MM.1S (cell line): ENCODE results near the gene AHSG.
"Not testable (repeated sequence)": the region's sequence is repeated elsewhere in the genome, so short reads cannot be mapped to it uniquely, and the experiment has no call there.

ENCODE experiments used
- DNase-seq: peaks from one replicate; pipeline ENCODE4 v3.0.0-alpha.2; 2015
- H2AFZ ChIP-seq: fragments of 300-600 bp; sonication (generic); 2 replicates; pipeline ENCODE4 v1.6.0; 2016; ENCODE audit warnings: antibody characterized with exemption, low read length
- H3F3A ChIP-seq: fragments of 300-600 bp; sonication (generic); 2 replicates; pipeline ENCODE4 v1.6.1; 2016; ENCODE audit warnings: mild to moderate bottlenecking, antibody characterized with exemption, low read length, moderate library complexity, mixed read lengths; ENCODE audit not compliant: insufficient read depth
- H3K27ac ChIP-seq: fragments of 300-600 bp; sonication (generic); 2 replicates; pipeline ENCODE4 v1.5.1; 2016; ENCODE audit warnings: mild to moderate bottlenecking, low read length
- H3K27me3 ChIP-seq: fragments of 300-600 bp; sonication (generic); replicated peaks from 2 replicates; pipeline ENCODE4 v1.6.0; 2016; ENCODE audit warnings: low read length; ENCODE audit not compliant: insufficient read depth
- H3K36me3 ChIP-seq: fragments of 300-600 bp; sonication (generic); replicated peaks from 2 replicates; pipeline ENCODE4 v1.6.1; 2016; ENCODE audit warnings: mild to moderate bottlenecking, low read length, mixed read lengths; ENCODE audit not compliant: insufficient read depth
- H3K4me1 ChIP-seq: fragments of 300-600 bp; sonication (generic); 2 replicates; pipeline ENCODE4 v1.6.1; 2016; ENCODE audit warnings: low read length, mixed read lengths
- H3K4me2 ChIP-seq: fragments of 300-600 bp; sonication (generic); 2 replicates; pipeline ENCODE4 v1.6.0; 2016; ENCODE audit warnings: low read depth, low read length
- H3K4me3 ChIP-seq: fragments of 300-600 bp; sonication (generic); 2 replicates; pipeline ENCODE4 v1.5.1; 2016; ENCODE audit warnings: low read length, mixed read lengths
- H3K79me2 ChIP-seq: fragments of 300-600 bp; sonication (generic); 2 replicates; pipeline ENCODE4 v1.6.1; 2016; ENCODE audit warnings: mixed run types, low read length, mixed read lengths
- H3K9ac ChIP-seq: fragments of 300-600 bp; sonication (generic); 2 replicates; pipeline ENCODE4 v1.6.1; 2016; ENCODE audit warnings: low read length, mixed read lengths
- H3K9me2 ChIP-seq: fragments of 300-600 bp; sonication (generic); replicated peaks from 2 replicates; pipeline ENCODE4 v1.6.1; 2016; ENCODE audit warnings: mild to moderate bottlenecking, low read length, mixed read lengths; ENCODE audit not compliant: insufficient read depth
- H3K9me3 ChIP-seq: fragments of 300-600 bp; sonication (generic); replicated peaks from 2 replicates; pipeline ENCODE4 v1.6.1; 2016; ENCODE audit warnings: mild to moderate bottlenecking, low read length, mixed read lengths; ENCODE audit not compliant: insufficient read depth
- H4K20me1 ChIP-seq: fragments of 300-600 bp; sonication (generic); 2 replicates; pipeline ENCODE4 v1.6.1; 2016; ENCODE audit warnings: mild to moderate bottlenecking, low read length, moderate library complexity, mixed read lengths; ENCODE audit not compliant: insufficient read depth
- EZH2 ChIP-seq: fragments of 300-600 bp; sonication (generic); optimal IDR thresholded peaks from 2 replicates; pipeline ENCODE3; 2017; ENCODE audit warnings: low read depth, mild to moderate bottlenecking, antibody characterized with exemption, low read length, mixed read lengths
- EZH2phosphoT487 ChIP-seq: fragments of 300-600 bp; sonication (generic); IDR thresholded peaks from 2 replicates; pipeline ENCODE4 v1.6.1; 2018; ENCODE audit warnings: antibody characterized with exemption, low read length
- TF ChIP-seq, protein P1 (sequence below): fragments of 300-600 bp; sonication (generic); IDR thresholded peaks from 2 replicates; pipeline ENCODE4 v1.5.1; 2016; ENCODE audit warnings: antibody characterized with exemption, low read length, mixed read lengths

AHSG gene

DNA sequence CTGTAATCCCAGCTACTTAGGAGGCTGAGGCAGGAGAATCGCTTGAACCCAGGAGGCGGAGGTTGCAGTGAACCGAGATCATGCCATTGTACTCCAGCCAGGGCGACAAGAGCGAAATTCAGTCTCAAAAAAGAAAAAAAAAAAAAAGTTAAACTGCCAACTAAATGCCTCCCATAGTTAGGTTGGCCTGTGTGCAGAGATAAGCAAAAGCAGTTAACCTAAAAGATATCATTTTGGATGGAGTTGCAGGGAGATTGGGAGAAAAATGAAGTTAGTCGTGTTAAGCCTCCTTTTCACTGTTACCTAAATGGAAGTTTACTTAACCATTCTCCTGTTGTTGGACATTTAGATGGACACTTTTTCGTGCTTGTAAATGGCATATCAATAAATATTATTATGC lies 15.9 kb downstream of the AHSG start:
- H3K36me3 ChIP-seq = no peaks in the 10 kb centered on the region
- no peak overlapping the region for H3K27ac ChIP-seq
- no peak overlapping the region for H2AFZ ChIP-seq
- no peaks in the 10 kb centered on the region for H3K79me2 ChIP-seq
- no peak overlapping the region for H3K4me3 ChIP-seq
- H3K9me3 ChIP-seq = no peaks in the 10 kb centered on the region
- no peak overlapping the region for H3K4me2 ChIP-seq
- TF ChIP-seq EZH2phosphoT487 = no peak
- TF ChIP-seq EZH2 = no peak
- TF ChIP-seq, protein P1, sequence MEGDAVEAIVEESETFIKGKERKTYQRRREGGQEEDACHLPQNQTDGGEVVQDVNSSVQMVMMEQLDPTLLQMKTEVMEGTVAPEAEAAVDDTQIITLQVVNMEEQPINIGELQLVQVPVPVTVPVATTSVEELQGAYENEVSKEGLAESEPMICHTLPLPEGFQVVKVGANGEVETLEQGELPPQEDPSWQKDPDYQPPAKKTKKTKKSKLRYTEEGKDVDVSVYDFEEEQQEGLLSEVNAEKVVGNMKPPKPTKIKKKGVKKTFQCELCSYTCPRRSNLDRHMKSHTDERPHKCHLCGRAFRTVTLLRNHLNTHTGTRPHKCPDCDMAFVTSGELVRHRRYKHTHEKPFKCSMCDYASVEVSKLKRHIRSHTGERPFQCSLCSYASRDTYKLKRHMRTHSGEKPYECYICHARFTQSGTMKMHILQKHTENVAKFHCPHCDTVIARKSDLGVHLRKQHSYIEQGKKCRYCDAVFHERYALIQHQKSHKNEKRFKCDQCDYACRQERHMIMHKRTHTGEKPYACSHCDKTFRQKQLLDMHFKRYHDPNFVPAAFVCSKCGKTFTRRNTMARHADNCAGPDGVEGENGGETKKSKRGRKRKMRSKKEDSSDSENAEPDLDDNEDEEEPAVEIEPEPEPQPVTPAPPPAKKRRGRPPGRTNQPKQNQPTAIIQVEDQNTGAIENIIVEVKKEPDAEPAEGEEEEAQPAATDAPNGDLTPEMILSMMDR = no peak
- H3F3A ChIP-seq = no peaks in the 10 kb centered on the region
- DNase-seq = no peak
- H4K20me1 ChIP-seq = no peaks in the 10 kb centered on the region
- H3K9ac ChIP-seq = no peak overlapping the region
- H3K9me2 ChIP-seq = no peaks in the 10 kb centered on the region
- no peaks in the 10 kb centered on the region for H3K4me1 ChIP-seq
- no peaks in the 10 kb centered on the region for H3K27me3 ChIP-seq

DNA sequence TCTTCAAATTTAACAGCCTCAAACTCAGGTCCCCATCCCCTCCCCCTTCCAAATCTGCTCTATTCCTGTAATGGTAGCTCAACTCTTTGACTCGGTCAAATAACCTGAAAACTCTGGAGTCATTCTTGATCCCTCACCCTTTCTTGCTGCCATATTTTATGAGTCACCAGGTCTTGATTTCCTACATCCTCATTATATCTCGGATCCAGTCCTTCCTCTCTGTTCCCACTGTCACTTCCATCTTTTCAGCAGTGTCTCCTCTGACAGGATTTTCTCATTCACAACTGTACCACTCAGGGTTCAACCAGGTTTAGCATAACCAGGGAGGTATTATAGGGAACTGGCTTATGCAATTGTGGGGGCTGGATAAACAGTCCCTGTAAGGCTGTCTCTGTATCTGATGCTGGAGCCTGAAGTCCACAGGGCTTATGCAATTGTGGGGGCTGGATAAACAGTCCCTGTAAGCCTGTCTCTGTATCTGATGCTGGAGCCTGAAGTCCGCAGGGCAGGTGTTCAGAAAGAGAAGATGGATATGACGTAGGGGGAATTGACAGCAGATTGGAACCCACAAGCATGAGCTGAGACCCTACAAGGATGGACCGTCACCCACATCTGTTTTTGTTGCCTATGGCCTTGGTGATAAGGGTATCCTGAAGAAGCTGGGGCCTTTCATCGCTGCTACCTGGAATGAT lies 18.2 kb downstream of the AHSG start:
- Histone ChIP-seq H3K9me2 (no peaks in the 10 kb centered on the region), H3K4me3 (no peak overlapping the region), H3K27ac (no peak overlapping the region), H3K79me2 (no peaks in the 10 kb centered on the region), H3K9me3 (no peaks in the 10 kb centered on the region), H3K36me3 (no peaks in the 10 kb centered on the region), H3K4me1 (no peaks in the 10 kb centered on the region), H3K27me3 (no peaks in the 10 kb centered on the region), H4K20me1 (no peaks in the 10 kb centered on the region), H3F3A (no peaks in the 10 kb centered on the region), H3K4me2 (no peak overlapping the region), H2AFZ (no peak overlapping the region), H3K9ac (no peak overlapping the region)
- TF ChIP-seq, protein P1 = no peak
- no peak for TF ChIP-seq EZH2
- TF ChIP-seq EZH2phosphoT487 = no peak
- DNase-seq = no peak

DNA sequence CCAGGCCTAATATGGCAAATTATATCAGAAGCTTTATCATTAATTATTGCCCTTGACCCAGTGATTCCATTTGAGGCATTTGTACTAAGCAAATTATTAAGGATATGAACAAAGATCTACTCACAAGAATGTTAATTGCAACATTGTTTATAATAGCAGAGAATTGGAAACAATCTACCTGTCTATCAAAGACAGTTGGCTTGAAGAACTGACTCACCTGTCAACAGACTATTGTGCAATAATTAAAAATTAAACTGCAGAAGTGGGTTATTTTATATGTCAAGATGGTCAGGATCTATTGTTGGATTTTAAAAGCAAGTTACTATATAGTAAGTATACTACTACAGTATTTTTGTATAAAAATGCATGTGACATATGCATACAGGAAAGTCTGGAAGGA lies 20.6 kb downstream of the AHSG start:
- no peaks in the 10 kb centered on the region for H4K20me1 ChIP-seq
- no peaks in the 10 kb centered on the region for H3K36me3 ChIP-seq
- no peak overlapping the region for H3K27ac ChIP-seq
- no peak overlapping the region for H2AFZ ChIP-seq
- H3F3A ChIP-seq = no peaks in the 10 kb centered on the region
- H3K27me3 ChIP-seq = no peaks in the 10 kb centered on the region
- H3K79me2 ChIP-seq = no peaks in the 10 kb centered on the region
- no peaks in the 10 kb centered on the region for H3K4me1 ChIP-seq
- TF ChIP-seq EZH2phosphoT487 (no peak), EZH2 (no peak)
- TF ChIP-seq, protein P1 = no peak
- H3K4me3 ChIP-seq = no peak overlapping the region
- no peak for DNase-seq
- no peak overlapping the region for H3K4me2 ChIP-seq
- no peaks in the 10 kb centered on the region for H3K9me3 ChIP-seq
- H3K9me2 ChIP-seq = no peaks in the 10 kb centered on the region
- no peak overlapping the region for H3K9ac ChIP-seq

DNA sequence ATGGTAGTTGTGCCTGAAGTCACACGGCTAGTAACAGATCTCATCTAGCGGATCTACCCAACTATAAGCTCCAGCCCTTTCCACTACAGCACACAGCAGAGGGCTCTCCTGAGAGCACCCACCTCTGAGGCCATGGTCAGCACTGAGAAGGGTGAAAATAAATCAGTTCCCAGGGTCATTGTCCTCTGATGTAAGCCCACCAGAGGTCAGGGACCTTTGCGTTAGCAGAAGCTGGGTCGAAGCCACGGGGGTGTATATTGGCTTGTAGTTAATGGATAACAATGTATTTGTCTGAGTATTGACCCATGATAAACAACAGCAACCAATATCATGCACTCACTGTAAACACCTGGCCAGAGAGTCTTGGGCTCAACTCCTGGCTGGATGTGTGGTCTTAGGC lies 21.3 kb downstream of the AHSG start:
- H2AFZ ChIP-seq, H3F3A ChIP-seq, H3K27ac ChIP-seq: not testable (repeated sequence)

More for the DNA sequence above, 21.3 kb downstream of the AHSG start:
- H3K9me3 ChIP-seq, H4K20me1 ChIP-seq, H3K9ac ChIP-seq, H3K4me3 ChIP-seq, DNase-seq, H3K9me2 ChIP-seq, H3K4me1 ChIP-seq, H3K79me2 ChIP-seq, H3K36me3 ChIP-seq, H3K4me2 ChIP-seq, H3K27me3 ChIP-seq: not testable (repeated sequence)
